Keratinocyte (primary cell): ENCODE results near the gene CRKL. TPM values are rescaled to one million over a fixed set of nuclear protein-coding genes. Genes with fewer than 3 reads are reported as not detected.

Experiments
- DNase-seq: peaks from one replicate; pipeline ENCODE4 v3.0.0-alpha.2; 2011; ENCODE audit warnings: low read depth, missing footprints, low spot score
- FAIRE-seq: peaks from 2 replicates; lab custom pipeline; 2011; peaks lifted over from hg19 to GRCh38; lab: Jason Lieb, UNC
- H2AFZ ChIP-seq: 2 replicates; pipeline ENCODE4 v1.6.0; 2012; ENCODE audit warnings: low read length, control low read depth, inconsistent platforms; ENCODE audit not compliant: control insufficient read depth
- H3K27ac ChIP-seq: 2 replicates; pipeline ENCODE4 v1.5.1; 2011; ENCODE audit warnings: low read length; ENCODE audit not compliant: control insufficient read depth, insufficient read depth
- H3K27me3 ChIP-seq: 3 replicates; pipeline ENCODE4 v1.6.0; 2011; ENCODE audit warnings: low read length; ENCODE audit not compliant: control insufficient read depth, insufficient read depth; ENCODE audit errors: extremely low read depth
- H3K36me3 ChIP-seq, 2 experiments: 2 replicates in 1 of 2; 3 replicates in 1 of 2; pipeline ENCODE4 v1.5.1; 2011; ENCODE audit warnings: low read length in 2 of 2, mild to moderate bottlenecking in 1 of 2; ENCODE audit not compliant: control insufficient read depth in 2 of 2, insufficient read depth in 2 of 2; ENCODE audit errors: extremely low read depth in 1 of 2
- H3K4me1 ChIP-seq: 3 replicates; pipeline ENCODE4 v1.5.1; 2011; ENCODE audit warnings: low read length; ENCODE audit not compliant: control insufficient read depth, insufficient read depth; ENCODE audit errors: extremely low read depth
- H3K4me2 ChIP-seq: 3 replicates; pipeline ENCODE4 v1.6.0; 2011; ENCODE audit warnings: low read depth, low read length; ENCODE audit not compliant: control insufficient read depth, insufficient read depth; ENCODE audit errors: extremely low read depth
- H3K4me3 ChIP-seq, 3 experiments: fragments of 200-600 bp in 1 of 3; sonication (generic) in 1 of 3; 2 replicates in 2 of 3; 3 replicates in 1 of 3; pipeline ENCODE4 v1.5.1; 2011 to 2016; ENCODE audit warnings: low read length in 3 of 3, mild to moderate bottlenecking in 3 of 3, control low read depth in 2 of 3, inconsistent platforms in 1 of 3, low read depth in 1 of 3, mixed read lengths in 1 of 3, mixed run types in 1 of 3, moderate library complexity in 1 of 3; ENCODE audit not compliant: control insufficient read depth in 2 of 3, insufficient read depth in 2 of 3; ENCODE audit errors: extremely low read depth in 1 of 3
- H3K79me2 ChIP-seq: 2 replicates; pipeline ENCODE4 v1.6.0; 2012; ENCODE audit warnings: low read length; ENCODE audit not compliant: control insufficient read depth, insufficient read depth
- H3K9ac ChIP-seq: 3 replicates; pipeline ENCODE4 v1.6.0; 2011; ENCODE audit warnings: low read length; ENCODE audit not compliant: control insufficient read depth, insufficient read depth; ENCODE audit errors: extremely low read depth
- H3K9me1 ChIP-seq: 3 replicates; pipeline ENCODE4 v1.6.0; 2011; ENCODE audit warnings: low read length; ENCODE audit not compliant: control insufficient read depth, insufficient read depth; ENCODE audit errors: extremely low read depth
- H3K9me3 ChIP-seq: 2 replicates; pipeline ENCODE4 v1.5.1; 2012; ENCODE audit warnings: low read depth, low read length; ENCODE audit not compliant: control insufficient read depth
- H4K20me1 ChIP-seq: 3 replicates; pipeline ENCODE4 v1.6.0; 2011; ENCODE audit warnings: low read length; ENCODE audit not compliant: control insufficient read depth, insufficient read depth; ENCODE audit errors: extremely low read depth
- CTCF ChIP-seq, 3 experiments: IDR thresholded peaks in 1 of 3; conservative IDR thresholded peaks in 1 of 3; optimal IDR thresholded peaks in 1 of 3; 2 replicates in 2 of 3; 3 replicates in 1 of 3; pipeline versions ENCODE3 to v1.5.1; 2011; ENCODE audit warnings: low read length in 3 of 3, mild to moderate bottlenecking in 3 of 3, moderate library complexity in 2 of 3, control low read depth in 1 of 3, inconsistent platforms in 1 of 3; ENCODE audit not compliant: insufficient read depth in 2 of 3; ENCODE audit errors: extremely low read depth in 1 of 3
- EZH2 ChIP-seq: IDR thresholded peaks from one replicate; pipeline ENCODE4 v1.6.1; 2012; ENCODE audit warnings: inconsistent platforms, mild to moderate bottlenecking, low read length, moderate library complexity
- dilution Hi-C: fragments of 300-500 bp; cut with MboI; formaldehyde crosslinking; loops from one replicate; pipeline ENCODE4 v1.7.0; 2020; ENCODE audit warnings: low sequenced_read_pairs; ENCODE audit not compliant: extremely low pct_ligation_motif_present
- polyA plus RNA-seq, 5 experiments: library from polyadenylated mRNA; depleted of rRNA in 3 of 5; stranded (reverse) in 3 of 5; stranded (forward) in 1 of 5; unstranded in 1 of 5; fragments of >200 nt; gene quantifications; 1 replicate in 1 of 5; 2 replicates in 3 of 5; 3 replicates in 1 of 5; pipeline versions ENCODE4 v1.2.1 to v1.2.3, GENCODE V29; 2011 to 2012; ENCODE audit warnings: missing spikeins in 2 of 5, low read depth in 1 of 5, low replicate concordance in 1 of 5

CRKL gene
- polyA plus RNA-seq, 1 donor (not counting 4 experiments of a cell fraction or from before 2014, with no cell fraction given) = 32.1 TPM

- Histone ChIP-seq H3K9me1 (peaks cover under 1% of the 10 kb centered on the region), H3K79me2 (peaks cover 99% of the 10 kb centered on the region), H3K36me3 (peaks cover 1 to 4% of the 10 kb centered on the region in 2 experiments), H3K27me3 (no peaks in the 10 kb centered on the region), H3K27ac (no peak overlapping the region), H3K4me2 (no peak overlapping the region), H4K20me1 (peaks cover 32% of the 10 kb centered on the region), H3K4me1 (peaks cover 15% of the 10 kb centered on the region), H3K4me3 (no peak overlapping the region), H3K9me3 (no peaks in the 10 kb centered on the region), H3K9ac (no peak overlapping the region), H2AFZ (no peak overlapping the region)
- dilution Hi-C loops = no loop called here
- FAIRE-seq = no peak
- TF ChIP-seq EZH2 (no peak), CTCF (optimal IDR thresholded peaks at IDR 0.05 in 1 of 3, IDR thresholded peaks at IDR 0.05 in 1 of 3, conservative IDR thresholded peaks at IDR 0.05 in 1 of 3; ENCODE audit: extremely low read depth in 1 of 3, insufficient read depth in 2 of 3, low read length in 3 of 3) (no peak)
- no peak for DNase-seq
Observed at GRCh38 chr22:20926243-20926642, 9.0 kb downstream of the CRKL start.

DNA sequence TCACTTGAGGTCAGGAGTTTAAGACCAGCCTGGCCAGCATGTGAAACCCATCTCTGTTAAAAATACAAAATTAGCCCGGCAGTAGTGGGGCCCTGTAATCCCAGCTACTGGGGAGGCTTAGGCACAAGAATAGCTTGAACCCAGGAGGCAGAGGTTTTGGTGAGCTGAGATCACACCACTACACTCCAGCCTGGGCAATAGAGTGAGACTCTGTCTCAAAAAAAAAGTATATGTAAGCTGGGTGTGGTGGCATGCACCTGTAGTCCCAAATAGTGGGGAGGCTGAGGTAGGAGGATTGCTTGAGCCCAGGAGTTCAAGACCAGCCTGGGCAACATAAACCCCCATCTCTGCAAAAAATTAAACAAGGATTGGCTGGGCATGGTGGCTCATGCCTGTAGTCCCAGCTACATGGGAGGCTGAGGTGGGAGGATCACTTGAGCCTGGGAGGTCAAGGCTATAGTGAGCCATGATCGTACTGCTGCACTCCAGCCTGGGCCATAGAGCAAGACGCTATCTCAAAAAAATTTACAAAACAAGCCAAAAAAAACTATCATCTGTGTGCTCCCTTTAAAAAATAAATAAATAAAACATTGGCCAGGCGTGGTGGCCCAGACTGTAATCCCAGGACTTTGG lies 10.8 kb downstream of the CRKL start:
- FAIRE-seq (no peak), DNase-seq (no peak)
- TF ChIP-seq CTCF (optimal IDR thresholded peaks at IDR 0.05 in 1 of 3, IDR thresholded peaks at IDR 0.05 in 1 of 3, conservative IDR thresholded peaks at IDR 0.05 in 1 of 3; ENCODE audit: extremely low read depth in 1 of 3, insufficient read depth in 2 of 3, low read length in 3 of 3) (no peak), EZH2 (no peak)
- H3K4me1 ChIP-seq = peaks cover 8% of the 10 kb centered on the region
- H3K9me1 ChIP-seq = peaks cover 3% of the 10 kb centered on the region
- dilution Hi-C loops = no loop called here
- H3K79me2 ChIP-seq = peaks cover 97% of the 10 kb centered on the region
- no peak overlapping the region for H3K4me2 ChIP-seq
- H3K9ac ChIP-seq = no peak overlapping the region
- no peak overlapping the region for H3K27ac ChIP-seq
- no peak overlapping the region for H2AFZ ChIP-seq
- no peaks in the 10 kb centered on the region for H3K9me3 ChIP-seq
- no peaks in the 10 kb centered on the region for H3K27me3 ChIP-seq
- H3K4me3 ChIP-seq = no peak overlapping the region
- H4K20me1 ChIP-seq = peaks cover 32% of the 10 kb centered on the region
- peaks cover 0 to 1% of the 10 kb centered on the region in 2 experiments for H3K36me3 ChIP-seq
